HepG2 (cell line): ENCODE measurements around the gene RREB1. TPM values are rescaled to one million over a fixed set of nuclear protein-coding genes. Genes with fewer than 3 reads are reported as not detected.

ENCODE experiments used
- ARID5B ChIP-seq: IDR thresholded peaks from 2 replicates; pipeline ENCODE4 v1.4.0; 2020; ENCODE audit warnings: mild to moderate bottlenecking, missing genetic modification reagents
- E2F1 ChIP-seq: sonication (generic); formaldehyde crosslinking; IDR thresholded peaks from 2 replicates; pipeline ENCODE4 v1.5.0; 2020; ENCODE audit warnings: missing genetic modification reagents
- ERF ChIP-seq: IDR thresholded peaks from 2 replicates; pipeline ENCODE4 v1.6.1; 2018; ENCODE audit warnings: missing biosample characterization, missing genetic modification reagents
- HNRNPK ChIP-seq: fragments of 200-400 bp; formaldehyde crosslinking; IDR thresholded peaks from 2 replicates; pipeline ENCODE4 v1.6.1; 2018; ENCODE audit warnings: low read length, low read depth, moderate library complexity, mild to moderate bottlenecking; ENCODE audit not compliant: poor library complexity, severe bottlenecking
- SAFB2 ChIP-seq: sonication (generic); formaldehyde crosslinking; IDR thresholded peaks from 2 replicates; pipeline ENCODE4 v1.5.1; 2020; ENCODE audit warnings: missing genetic modification reagents, low read depth, mild to moderate bottlenecking, borderline replicate concordance
- SIN3B ChIP-seq: fragments of 150-350 bp; IDR thresholded peaks from 2 replicates; pipeline ENCODE4 v1.6.1; 2014; ENCODE audit warnings: low read length
- ZBTB3 ChIP-seq: sonication (generic); formaldehyde crosslinking; IDR thresholded peaks from 2 replicates; pipeline ENCODE4 v1.4.0; 2020; ENCODE audit warnings: low read depth, mild to moderate bottlenecking, moderate library complexity, missing genetic modification reagents, borderline replicate concordance
- ZBTB7A ChIP-seq: sonication (generic); formaldehyde crosslinking; IDR thresholded peaks from 2 replicates; pipeline ENCODE4 v1.8.0; 2022; ENCODE audit warnings: mild to moderate bottlenecking, missing genetic modification reagents
- ZNF20 ChIP-seq: sonication (generic); formaldehyde crosslinking; IDR thresholded peaks from 2 replicates; pipeline ENCODE4 v1.4.0; 2020; ENCODE audit warnings: mild to moderate bottlenecking, moderate library complexity, missing genetic modification reagents
- ZNF264 ChIP-seq: sonication (generic); formaldehyde crosslinking; IDR thresholded peaks from 2 replicates; pipeline ENCODE4 v1.4.0; 2020; ENCODE audit warnings: missing genetic modification reagents
- ZNF337 ChIP-seq: sonication (generic); formaldehyde crosslinking; IDR thresholded peaks from 2 replicates; pipeline ENCODE4 v1.5.1; 2020; ENCODE audit warnings: missing genetic modification reagents, low read depth, mild to moderate bottlenecking, borderline replicate concordance
- ZNF549 ChIP-seq: sonication (generic); formaldehyde crosslinking; IDR thresholded peaks from 2 replicates; pipeline ENCODE4 v1.5.0; 2020; ENCODE audit warnings: missing genetic modification reagents
- ZNF564 ChIP-seq: sonication (generic); formaldehyde crosslinking; IDR thresholded peaks from 2 replicates; pipeline ENCODE4 v1.8.1; 2023; ENCODE audit warnings: mild to moderate bottlenecking, missing genetic modification reagents
- ZNF572 ChIP-seq: sonication (generic); formaldehyde crosslinking; IDR thresholded peaks from 2 replicates; pipeline ENCODE4 v1.5.1; 2020; ENCODE audit warnings: mild to moderate bottlenecking, missing genetic modification reagents
- ZNF691 ChIP-seq: sonication (generic); formaldehyde crosslinking; IDR thresholded peaks from 2 replicates; pipeline ENCODE4 v1.4.0; 2020; ENCODE audit warnings: missing genetic modification reagents, low read depth, mild to moderate bottlenecking, borderline replicate concordance
- ZNF7 ChIP-seq: IDR thresholded peaks from 2 replicates; pipeline ENCODE4 v1.6.1; 2016; ENCODE audit warnings: missing biosample characterization, missing genetic modification reagents
- ZNF850 ChIP-seq: sonication (generic); formaldehyde crosslinking; conservative IDR thresholded peaks from 2 replicates; pipeline ENCODE4 v1.9.0; 2021; ENCODE audit warnings: mild to moderate bottlenecking, missing genetic modification reagents
- ZZZ3 ChIP-seq: sonication (generic); formaldehyde crosslinking; IDR thresholded peaks from 2 replicates; pipeline ENCODE4 v1.4.0; 2020; ENCODE audit warnings: missing genetic modification reagents, mild to moderate bottlenecking, borderline replicate concordance
- polyA plus RNA-seq, 8 experiments: library from polyadenylated mRNA; depleted of rRNA in 3 of 8; stranded (reverse) in 7 of 8; unstranded in 1 of 8; fragments of >200 nt; fragmentation: Illumina TruSeq in 4 of 8; extraction: Trizol in 4 of 8; gene quantifications; 2 replicates each; pipeline versions ENCODE4 v1.2.1 to v1.2.3, GENCODE V29; 2011 to 2016; ENCODE audit warnings: low read depth in 4 of 8, missing spikeins in 1 of 8, mixed read lengths in 1 of 8; ENCODE audit not compliant: insufficient read depth in 1 of 8
- total RNA-seq, 5 experiments: library from RNA; depleted of rRNA; stranded (reverse); fragments of >200 nt; fragmentation: Illumina TruSeq; extraction: Trizol; gene quantifications; 2 replicates each; pipeline ENCODE4 v1.2.3, GENCODE V29; 2016; ENCODE audit warnings: low read depth in 1 of 5

RREB1 gene
- total and polyA plus RNA-seq, 2 of the 13 experiments (the other 11 are each of a cell fraction or from before 2014, with no cell fraction given), result 6.1 to 23.2 TPM

GRCh38 chr6:7200598-7201443 lies 93.1 kb downstream of the RREB1 start (continued):
- TF ChIP-seq ARID5B, result peak; percentile 77
- TF ChIP-seq ZNF850, result no peak
- peak; percentile 60; the same call in 1 of the 2 replicates for TF ChIP-seq ZNF264
- no peak for TF ChIP-seq SAFB2 (CRISPR knock-in tag)
- TF ChIP-seq ZNF572 (CRISPR knock-in tag), result 0 out of 2 replicates have a peak, but pooled peaks have one; percentile 28
- no peak for TF ChIP-seq ZNF564 (CRISPR knock-in tag)
- TF ChIP-seq ZBTB7A, result no peak
- TF ChIP-seq ZNF337 (CRISPR knock-in tag), result 0 out of 2 replicates have a peak, but pooled peaks have one; percentile 39
- no peak for TF ChIP-seq E2F1 (CRISPR knock-in tag)
- no peak for TF ChIP-seq SIN3B
- no peak for TF ChIP-seq ZNF549 (CRISPR knock-in tag)
- no peak for TF ChIP-seq ZBTB3
- no peak for TF ChIP-seq ZNF7
- peak; percentile 43; the same call in 1 of the 2 replicates for TF ChIP-seq ZNF691 (CRISPR knock-in tag)
- no peak for TF ChIP-seq ZZZ3 (CRISPR knock-in tag)
- TF ChIP-seq HNRNPK, result peak; percentile 56
- TF ChIP-seq ERF (CRISPR knock-in tag), result peak; percentile 67; the same call in 1 of the 2 replicates
- TF ChIP-seq ZNF20 (CRISPR knock-in tag), result no peak
